ENCODE data around the gene METTL8.

DNA sequence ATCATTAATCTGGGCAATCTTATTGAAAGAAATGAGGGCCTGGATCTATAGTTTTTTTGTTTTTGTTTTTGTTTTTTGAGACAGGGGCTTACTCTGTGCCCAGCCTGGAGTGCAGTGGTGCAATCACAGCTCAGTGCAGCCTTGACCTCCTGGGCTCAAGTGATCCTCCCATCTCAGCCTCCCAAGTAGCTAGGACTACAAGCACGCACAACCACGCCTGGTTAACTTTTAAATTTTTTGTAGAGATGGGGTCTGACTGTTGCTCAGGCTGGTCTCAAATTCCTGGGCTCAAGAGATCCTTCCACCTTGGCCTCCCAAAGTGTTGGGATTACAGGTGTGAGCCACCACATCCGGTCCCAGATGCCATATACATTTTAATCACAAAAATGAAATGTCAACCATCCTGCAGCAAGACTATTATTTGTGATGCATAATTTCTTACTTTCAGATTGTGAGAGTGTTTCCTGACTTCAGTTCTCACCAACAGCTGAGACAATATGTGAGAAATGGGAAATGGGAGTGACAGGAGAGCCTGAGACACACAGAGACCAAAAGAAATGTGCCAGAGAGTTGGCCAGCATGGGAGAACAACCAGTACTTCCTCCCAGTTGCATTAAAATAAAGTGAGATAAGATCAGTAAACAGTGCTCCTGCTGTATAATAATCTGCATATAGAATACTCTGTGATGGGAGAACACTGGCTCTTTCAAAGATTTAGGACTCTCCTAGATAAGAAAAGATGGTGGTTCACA lies 87.6 kb downstream of the METTL8 start:
- TF ChIP-seq CTCF (IDR thresholded peaks at IDR 0.05) (no peak), ZFX (IDR thresholded peaks at IDR 0.05; ENCODE audit: borderline replicate concordance) (no peak)

Measured in 22Rv1 (cell line).